Esophagus squamous epithelium (tissue), 4 donors: Measurements from ENCODE around the gene ADAMTS14.

ENCODE experiments used
- POLR2A ChIP-seq, 4 donors: fragments of 450-650 bp; IDR thresholded peaks; one replicate each; pipeline ENCODE4 v1.6.1; 2017; ENCODE audit warnings: antibody characterized with exemption in 4 of 4, mild to moderate bottlenecking in 4 of 4, moderate library complexity in 3 of 4
- TF ChIP-seq, protein P1 (sequence below), 6 experiments: fragments of 450-650 bp in 4 of 6; fragments of 200-600 bp in 2 of 6; sonication (generic) in 2 of 6; IDR thresholded peaks; one replicate each; pipeline ENCODE4 v1.5.1; 2016 to 2019; ENCODE audit warnings: antibody characterized with exemption in 6 of 6, mild to moderate bottlenecking in 4 of 6, moderate library complexity in 4 of 6

DNA sequence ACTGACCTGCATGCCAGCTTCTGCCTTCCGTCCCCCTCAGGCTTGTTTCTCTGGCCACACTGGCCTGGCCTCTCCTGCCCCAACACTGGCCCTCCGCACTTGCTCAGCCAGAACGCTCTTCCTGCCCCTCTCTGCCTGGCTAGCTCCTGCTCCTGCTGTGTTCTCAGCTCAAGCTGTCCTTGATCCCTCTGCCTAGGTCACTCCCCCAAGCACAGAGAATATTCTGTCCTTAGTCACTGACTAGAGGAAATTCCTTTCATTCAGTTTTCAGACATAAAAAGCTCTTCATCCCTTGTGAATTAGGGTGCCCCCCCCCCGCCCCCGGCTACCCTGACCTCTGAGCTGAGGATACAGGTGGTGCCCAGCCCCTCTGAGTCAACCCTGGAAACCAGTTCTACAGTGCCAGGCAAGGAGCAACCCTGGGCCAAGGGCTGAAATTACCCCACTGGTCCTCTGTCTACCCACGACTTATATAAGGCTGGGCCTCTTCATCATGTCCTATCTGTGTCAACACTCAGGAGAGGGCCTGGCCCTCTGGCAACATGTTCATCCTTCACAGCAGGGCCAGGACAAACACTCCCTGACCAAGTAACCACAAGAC is 136.8 kb downstream of the ADAMTS14 start:
- no peak for TF ChIP-seq POLR2A (IDR thresholded peaks at IDR 0.05)
- TF ChIP-seq, protein P1, sequence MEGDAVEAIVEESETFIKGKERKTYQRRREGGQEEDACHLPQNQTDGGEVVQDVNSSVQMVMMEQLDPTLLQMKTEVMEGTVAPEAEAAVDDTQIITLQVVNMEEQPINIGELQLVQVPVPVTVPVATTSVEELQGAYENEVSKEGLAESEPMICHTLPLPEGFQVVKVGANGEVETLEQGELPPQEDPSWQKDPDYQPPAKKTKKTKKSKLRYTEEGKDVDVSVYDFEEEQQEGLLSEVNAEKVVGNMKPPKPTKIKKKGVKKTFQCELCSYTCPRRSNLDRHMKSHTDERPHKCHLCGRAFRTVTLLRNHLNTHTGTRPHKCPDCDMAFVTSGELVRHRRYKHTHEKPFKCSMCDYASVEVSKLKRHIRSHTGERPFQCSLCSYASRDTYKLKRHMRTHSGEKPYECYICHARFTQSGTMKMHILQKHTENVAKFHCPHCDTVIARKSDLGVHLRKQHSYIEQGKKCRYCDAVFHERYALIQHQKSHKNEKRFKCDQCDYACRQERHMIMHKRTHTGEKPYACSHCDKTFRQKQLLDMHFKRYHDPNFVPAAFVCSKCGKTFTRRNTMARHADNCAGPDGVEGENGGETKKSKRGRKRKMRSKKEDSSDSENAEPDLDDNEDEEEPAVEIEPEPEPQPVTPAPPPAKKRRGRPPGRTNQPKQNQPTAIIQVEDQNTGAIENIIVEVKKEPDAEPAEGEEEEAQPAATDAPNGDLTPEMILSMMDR (IDR thresholded peaks at IDR 0.05), result no peak
